ENCODE data around the gene TUBA1C. TPM values are rescaled to one million over a fixed set of nuclear protein-coding genes. Genes with fewer than 3 reads are reported as not detected.

TUBA1C gene
- total RNA-seq, 1 donor from 2014 or later: 129 TPM

GRCh38 chr12:49322367-49322707, 57.5 kb downstream of the TUBA1C start:
- Mint-ChIP-seq H3K27ac (ENCODE audit: unreplicated experiment) (no peak overlapping the region), H3K4me1 (ENCODE audit: unreplicated experiment) (peaks cover 13% of the 10 kb centered on the region), H3K9me3 (ENCODE audit: unreplicated experiment) (no peaks in the 10 kb centered on the region), H3K36me3 (ENCODE audit: low read depth, unreplicated experiment) (no peaks in the 10 kb centered on the region), H3K27me3 (ENCODE audit: unreplicated experiment) (peaks cover 4% of the 10 kb centered on the region), H3K4me3 (ENCODE audit: unreplicated experiment) (peak overlapping the region; percentile 96)
- no peak for DNase-seq (ENCODE audit: low spot score)
- TF ChIP-seq CTCF (IDR thresholded peaks at IDR 0.05; ENCODE audit: unreplicated experiment): no peak

GRCh38 chr12:49322708-49323523, 58.0 kb downstream of the TUBA1C start, which contains the start of gene TROAP:
TROAP (plus strand) TSS chr12:49323255; CDS start chr12:49323609, 354 bp downstream.
- H3K27me3 Mint-ChIP-seq (ENCODE audit: unreplicated experiment): peaks cover 6% of the 10 kb centered on the region
- no peaks in the 10 kb centered on the region for H3K9me3 Mint-ChIP-seq (ENCODE audit: unreplicated experiment)
- TF ChIP-seq CTCF (IDR thresholded peaks at IDR 0.05; ENCODE audit: unreplicated experiment): no peak
- DNase-seq (ENCODE audit: low spot score): peak; percentile 98
- H3K27ac Mint-ChIP-seq (ENCODE audit: unreplicated experiment): peak within 1 kb of the TSS; percentile 84
- H3K4me1 Mint-ChIP-seq (ENCODE audit: unreplicated experiment): peaks cover 13% of the 10 kb centered on the region
- no peaks in the 10 kb centered on the region for H3K36me3 Mint-ChIP-seq (ENCODE audit: low read depth, unreplicated experiment)
- H3K4me3 Mint-ChIP-seq (ENCODE audit: unreplicated experiment): peak within 1 kb of the TSS; percentile 96

DNA sequence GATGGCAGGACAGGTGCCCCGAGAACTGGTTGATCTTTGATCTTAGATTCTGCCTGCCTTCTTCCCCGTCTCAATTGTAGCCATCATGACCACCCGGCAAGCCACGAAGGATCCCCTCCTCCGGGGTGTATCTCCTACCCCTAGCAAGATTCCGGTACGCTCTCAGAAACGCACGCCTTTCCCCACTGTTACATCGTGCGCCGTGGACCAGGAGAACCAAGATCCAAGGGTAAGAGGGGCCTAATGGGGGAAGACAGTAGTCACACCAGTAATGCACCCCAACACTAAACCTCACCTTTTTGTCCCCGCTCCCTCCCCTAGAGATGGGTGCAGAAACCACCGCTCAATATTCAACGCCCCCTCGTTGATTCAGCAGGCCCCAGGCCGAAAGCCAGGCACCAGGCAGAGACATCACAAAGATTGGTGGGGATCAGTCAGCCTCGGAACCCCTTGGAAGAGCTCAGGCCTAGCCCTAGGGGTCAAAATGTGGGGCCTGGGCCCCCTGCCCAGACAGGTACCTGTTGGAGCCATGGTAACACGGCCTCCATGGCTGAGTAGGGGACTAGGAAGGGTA, 58.7 kb downstream of the TUBA1C start:
- no peak for DNase-seq (ENCODE audit: low spot score)
- Mint-ChIP-seq H3K9me3 (ENCODE audit: unreplicated experiment) (no peaks in the 10 kb centered on the region), H3K36me3 (ENCODE audit: low read depth, unreplicated experiment) (no peaks in the 10 kb centered on the region), H3K27me3 (ENCODE audit: unreplicated experiment) (peaks cover 6% of the 10 kb centered on the region), H3K4me1 (ENCODE audit: unreplicated experiment) (peaks cover 13% of the 10 kb centered on the region), H3K27ac (ENCODE audit: unreplicated experiment) (peak overlapping the region; percentile 84), H3K4me3 (ENCODE audit: unreplicated experiment) (peak overlapping the region; percentile 96)
- TF ChIP-seq CTCF (IDR thresholded peaks at IDR 0.05; ENCODE audit: unreplicated experiment): no peak

Other genes starting within 250 kb of the TUBA1C start
- gene PRKAG1, start 246.3 kb upstream of the TUBA1C start, total RNA-seq (ENCODE audit: unreplicated experiment): 24.0 TPM
- 135 TPM for gene KMT2D, start 204.3 kb upstream of the TUBA1C start, total RNA-seq (ENCODE audit: unreplicated experiment)
- 3.2 TPM for gene RHEBL1, start 195.1 kb upstream of the TUBA1C start, total RNA-seq (ENCODE audit: unreplicated experiment)
- gene DHH, start 170.3 kb upstream of the TUBA1C start, total RNA-seq (ENCODE audit: unreplicated experiment): 0.46 TPM
- 175 TPM for gene LMBR1L, start 154.2 kb upstream of the TUBA1C start, total RNA-seq (ENCODE audit: unreplicated experiment)
- gene TUBA1B, start 133.7 kb upstream of the TUBA1C start, total RNA-seq (ENCODE audit: unreplicated experiment): 915 TPM
- gene TUBA1A, start 76.0 kb upstream of the TUBA1C start, total RNA-seq (ENCODE audit: unreplicated experiment): 924 TPM
- not detected for gene PRPH, start 30.1 kb downstream of the TUBA1C start, total RNA-seq (ENCODE audit: unreplicated experiment)
- gene TROAP, start 58.2 kb downstream of the TUBA1C start, total RNA-seq (ENCODE audit: unreplicated experiment): 12.4 TPM
- not detected for gene C1QL4, start 72.1 kb downstream of the TUBA1C start, total RNA-seq (ENCODE audit: unreplicated experiment)
- 1.8 TPM for gene DNAJC22, start 81.8 kb downstream of the TUBA1C start, total RNA-seq (ENCODE audit: unreplicated experiment)
- gene SPATS2, start 102.4 kb downstream of the TUBA1C start, total RNA-seq (ENCODE audit: unreplicated experiment): 37.3 TPM

Data from endothelial cell (in vitro differentiated cells).